Upper lobe of left lung (tissue), 6 donors: ENCODE measurements around the gene GARIN3. TPM values are rescaled to one million over a fixed set of nuclear protein-coding genes. Genes with fewer than 3 reads are reported as not detected.
A peak's percentile ranks its signal among the peaks of the same experiment; 100 is the strongest.

Experiments
- ATAC-seq, 2 donors: fragments of 200-7000 bp; cut with Tn5 transposase; one replicate each; pipeline ENCODE4 v1.9.1; 2022; ENCODE audit warnings: mild to moderate bottlenecking in 2 of 2, moderate library complexity in 2 of 2; ENCODE audit not compliant: low FRiP score in 2 of 2
- DNase-seq, 2 donors: peaks; one replicate each; pipeline ENCODE4 v3.0.0-alpha.2; 2019 to 2020
- H3K27ac ChIP-seq, 4 donors: fragments of 200-600 bp; sonication (generic); one replicate each; pipeline ENCODE4 v1.5.1; 2016 to 2019
- H3K27me3 ChIP-seq, 4 donors: fragments of 200-600 bp; sonication (generic); one replicate each; pipeline ENCODE4 v1.5.1; 2017 to 2019
- H3K36me3 ChIP-seq, 4 donors: fragments of 200-600 bp; sonication (generic); one replicate each; pipeline ENCODE4 v1.5.1; 2016 to 2019
- H3K4me1 ChIP-seq, 4 donors: fragments of 200-600 bp; sonication (generic); one replicate each; pipeline ENCODE4 v1.5.1; 2018 to 2019
- H3K4me3 ChIP-seq, 4 donors: fragments of 200-600 bp; sonication (generic); one replicate each; pipeline ENCODE4 v1.5.1; 2017 to 2019; ENCODE audit warnings: mild to moderate bottlenecking in 2 of 4, moderate library complexity in 1 of 4
- H3K9me3 ChIP-seq, 4 donors: fragments of 200-600 bp; sonication (generic); one replicate each; pipeline ENCODE4 v1.5.1; 2018 to 2019
- EP300 ChIP-seq, 4 donors: sonication (generic); formaldehyde crosslinking; IDR thresholded peaks; one replicate each; pipeline ENCODE4 v1.5.1; 2017; ENCODE audit warnings: antibody characterized with exemption in 4 of 4, control low read depth in 2 of 4
- POLR2A ChIP-seq, 4 donors: fragments of 450-650 bp; IDR thresholded peaks; one replicate each; pipeline ENCODE4 v1.5.1; 2016 to 2017; ENCODE audit warnings: antibody characterized with exemption in 4 of 4, mild to moderate bottlenecking in 2 of 4
- POLR2AphosphoS5 ChIP-seq, 2 donors: sonication (generic); formaldehyde crosslinking; IDR thresholded peaks; one replicate each; pipeline ENCODE4 v1.5.1; 2017; ENCODE audit warnings: antibody characterized with exemption in 2 of 2
- WGBS, 2 donors: methylation state at CpG; one replicate each; pipeline ENCODE4 v1.1.5; 2017 to 2018; 5-methylcytosine and 5-hydroxymethylcytosine counted together
- total RNA-seq, 6 donors: library from RNA; depleted of rRNA in 4 of 6; stranded (reverse); fragments of >200 nt in 4 of 6; gene quantifications; one replicate each; pipeline versions ENCODE4 v1.1.0 to v1.2.1, GENCODE V29; 2016 to 2021
- TF ChIP-seq, protein P1 (sequence below), 6 experiments: fragments of 450-650 bp in 4 of 6; fragments of 200-600 bp in 2 of 6; sonication (generic) in 2 of 6; IDR thresholded peaks; one replicate each; pipeline ENCODE4 v1.5.1; 2016 to 2019; ENCODE audit warnings: antibody characterized with exemption in 6 of 6
- donor health status: DM: no; HTN: no; CAD: no; lungs with moderate emphysema.
- donor health status: DM: no; HTN: yes; CAD: no; lungs with severe emphysema.

Gene GARIN3
- not detected for total RNA-seq

DNA sequence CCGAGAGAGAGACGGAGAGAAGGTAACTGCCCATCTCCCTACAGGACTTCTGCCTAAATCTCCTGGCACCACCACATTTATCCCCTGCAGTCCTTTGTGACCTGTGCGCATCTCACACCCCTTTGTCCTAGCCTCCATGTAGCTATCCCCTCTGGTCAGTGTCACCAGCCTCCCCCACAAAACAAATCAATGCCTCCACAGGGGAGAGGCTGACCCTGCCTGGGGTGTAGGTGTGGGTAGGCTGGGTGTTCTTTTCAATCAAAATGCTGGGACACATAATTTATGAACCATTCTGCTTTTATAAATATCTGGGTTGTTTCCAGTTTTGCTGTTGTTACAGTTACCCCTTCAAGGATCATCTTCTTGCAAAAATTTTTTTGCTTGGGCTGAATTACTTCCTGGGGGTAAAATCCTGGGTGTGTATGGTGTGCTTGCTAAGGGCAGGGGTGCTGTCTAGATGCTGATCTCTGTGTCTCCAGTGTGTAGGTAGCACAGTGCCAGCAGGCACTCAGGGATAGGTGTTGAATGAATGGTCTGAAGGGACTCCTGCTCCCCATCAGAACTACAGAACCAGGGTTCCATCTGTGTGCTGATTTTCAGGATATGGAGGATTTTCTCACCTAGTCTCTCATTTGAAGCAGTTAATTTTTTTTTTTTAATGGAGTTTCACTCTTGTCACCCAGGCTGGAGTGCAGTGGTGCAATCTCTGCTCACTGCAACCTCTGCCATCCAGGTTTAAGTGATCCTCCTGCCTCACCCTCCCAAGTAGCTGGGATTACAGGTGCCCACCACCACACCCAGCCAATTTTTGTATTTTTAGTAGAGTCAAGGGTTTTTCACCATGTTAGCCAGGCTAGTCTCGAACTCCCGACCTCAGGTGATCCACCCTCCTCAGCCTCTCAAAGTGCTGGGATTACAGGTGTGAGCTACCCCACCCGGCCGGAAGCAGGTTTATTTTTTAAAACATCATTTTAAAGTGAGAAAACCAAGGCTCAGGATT, at the start of gene GARIN3:
TSS of gene GARIN3 (minus strand) at position 51 of the 1,000 bp plus-strand sequence. CDS start 96 bp downstream, outside the sequence.
- WGBS, 2 donors: 83% methylated on average over 7 of the region's 7 CpGs
- Histone ChIP-seq H3K27ac (no peak within 1 kb of the TSS), H3K9me3 (no peaks in the 10 kb centered on the region), H3K36me3 (no peaks in the 10 kb centered on the region), H3K4me1 (no peaks in the 10 kb centered on the region), H3K27me3 (no peaks in the 10 kb centered on the region), H3K4me3 (no peak within 1 kb of the TSS)
- DNase-seq: no peak
- TF ChIP-seq POLR2A (IDR thresholded peaks at IDR 0.05): no peak
- no peak for TF ChIP-seq EP300 (IDR thresholded peaks at IDR 0.05)
- ATAC-seq: peak in 1 of 2 donors; percentile 32

DNA sequence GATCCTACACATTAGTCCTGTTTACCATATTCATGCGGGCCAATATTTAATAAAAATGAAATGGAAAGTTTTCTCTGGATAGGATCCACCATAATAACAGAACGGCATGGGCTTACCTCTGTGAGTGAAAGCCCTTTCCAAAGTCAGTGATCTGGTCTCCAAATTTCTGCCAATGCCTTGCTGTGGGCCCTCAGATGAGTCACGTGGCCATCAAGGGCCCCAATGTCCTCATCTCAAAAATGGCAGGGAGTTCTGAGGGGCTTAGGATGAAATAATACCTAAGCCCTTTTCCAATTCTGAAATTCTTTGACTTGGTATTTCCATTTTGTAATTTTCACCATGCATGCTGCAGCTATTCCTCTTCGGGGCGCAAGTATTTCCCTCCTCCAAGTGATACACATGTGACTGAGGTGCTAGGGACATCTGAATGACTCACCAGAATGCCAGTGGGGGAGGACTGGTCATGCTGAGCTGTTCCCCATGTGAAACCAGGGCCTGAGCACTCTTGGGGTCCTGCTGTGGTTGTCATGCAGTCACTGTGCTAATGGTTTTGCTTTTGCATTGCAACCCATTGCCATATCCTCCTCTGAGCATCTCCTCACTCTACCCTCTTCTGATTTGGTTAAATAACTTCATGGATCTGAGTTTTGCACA, 49.6 kb upstream of the GARIN3 start:
- no peaks in the 10 kb centered on the region for H3K9me3 ChIP-seq
- no peaks in the 10 kb centered on the region for H3K36me3 ChIP-seq
- 71 to 73% methylated on average over 5 of the region's 5 CpGs for WGBS, 2 donors
- no peak overlapping the region for H3K4me3 ChIP-seq
- ATAC-seq: no peak
- H3K27me3 ChIP-seq: no peaks in the 10 kb centered on the region
- no peak overlapping the region for H3K27ac ChIP-seq
- TF ChIP-seq, protein P1, sequence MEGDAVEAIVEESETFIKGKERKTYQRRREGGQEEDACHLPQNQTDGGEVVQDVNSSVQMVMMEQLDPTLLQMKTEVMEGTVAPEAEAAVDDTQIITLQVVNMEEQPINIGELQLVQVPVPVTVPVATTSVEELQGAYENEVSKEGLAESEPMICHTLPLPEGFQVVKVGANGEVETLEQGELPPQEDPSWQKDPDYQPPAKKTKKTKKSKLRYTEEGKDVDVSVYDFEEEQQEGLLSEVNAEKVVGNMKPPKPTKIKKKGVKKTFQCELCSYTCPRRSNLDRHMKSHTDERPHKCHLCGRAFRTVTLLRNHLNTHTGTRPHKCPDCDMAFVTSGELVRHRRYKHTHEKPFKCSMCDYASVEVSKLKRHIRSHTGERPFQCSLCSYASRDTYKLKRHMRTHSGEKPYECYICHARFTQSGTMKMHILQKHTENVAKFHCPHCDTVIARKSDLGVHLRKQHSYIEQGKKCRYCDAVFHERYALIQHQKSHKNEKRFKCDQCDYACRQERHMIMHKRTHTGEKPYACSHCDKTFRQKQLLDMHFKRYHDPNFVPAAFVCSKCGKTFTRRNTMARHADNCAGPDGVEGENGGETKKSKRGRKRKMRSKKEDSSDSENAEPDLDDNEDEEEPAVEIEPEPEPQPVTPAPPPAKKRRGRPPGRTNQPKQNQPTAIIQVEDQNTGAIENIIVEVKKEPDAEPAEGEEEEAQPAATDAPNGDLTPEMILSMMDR (IDR thresholded peaks at IDR 0.05): no peak
- TF ChIP-seq POLR2AphosphoS5 (IDR thresholded peaks at IDR 0.05) (no peak), EP300 (IDR thresholded peaks at IDR 0.05) (no peak), POLR2A (IDR thresholded peaks at IDR 0.05) (no peak)
- H3K4me1 ChIP-seq: no peaks in the 10 kb centered on the region
- peak in 1 of 2 donors; percentile 22 for DNase-seq

DNA sequence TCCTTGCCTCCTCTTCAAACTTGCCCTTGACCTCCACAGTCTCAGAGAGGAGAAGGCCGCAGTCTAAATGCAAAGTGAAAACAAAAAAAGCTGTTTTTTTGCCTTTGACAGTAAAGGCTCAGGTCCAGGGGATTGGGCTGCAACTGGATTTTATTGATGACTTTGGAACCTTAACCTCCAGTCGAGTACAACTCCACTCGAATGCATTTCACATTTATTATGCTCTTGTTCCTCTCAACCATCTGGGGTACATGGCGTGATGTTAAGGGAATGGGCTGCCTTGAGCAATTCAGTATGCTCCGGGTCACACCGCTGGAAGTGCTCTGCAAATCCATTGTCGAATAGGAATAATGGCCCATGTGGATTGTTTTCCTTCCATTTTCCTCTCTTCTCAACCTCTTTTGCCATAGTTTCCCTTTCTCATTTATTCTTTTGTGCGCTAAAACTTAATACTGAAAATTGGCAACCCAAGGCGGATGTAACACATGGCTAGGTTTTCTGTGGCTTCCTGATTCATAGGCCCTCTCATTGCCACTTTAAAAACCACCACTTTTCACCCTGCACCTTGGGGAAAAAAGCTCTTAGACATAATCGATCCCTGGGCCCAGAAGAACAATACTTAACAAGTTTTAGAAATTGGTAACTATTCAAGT, 48.9 kb upstream of the GARIN3 start:
- H3K9me3 ChIP-seq: no peaks in the 10 kb centered on the region
- no peak for ATAC-seq
- no peaks in the 10 kb centered on the region for H3K27me3 ChIP-seq
- DNase-seq: no peak
- no peaks in the 10 kb centered on the region for H3K4me1 ChIP-seq
- TF ChIP-seq POLR2A (IDR thresholded peaks at IDR 0.05): no peak
- no peak for TF ChIP-seq EP300 (IDR thresholded peaks at IDR 0.05)
- TF ChIP-seq, protein P1 (IDR thresholded peaks at IDR 0.05): no peak
- no peak for TF ChIP-seq POLR2AphosphoS5 (IDR thresholded peaks at IDR 0.05)
- 86 to 87% methylated on average over 10 of the region's 10 CpGs for WGBS, 2 donors
- H3K27ac ChIP-seq: no peak overlapping the region
- H3K36me3 ChIP-seq: no peaks in the 10 kb centered on the region
- H3K4me3 ChIP-seq: no peak overlapping the region

DNA sequence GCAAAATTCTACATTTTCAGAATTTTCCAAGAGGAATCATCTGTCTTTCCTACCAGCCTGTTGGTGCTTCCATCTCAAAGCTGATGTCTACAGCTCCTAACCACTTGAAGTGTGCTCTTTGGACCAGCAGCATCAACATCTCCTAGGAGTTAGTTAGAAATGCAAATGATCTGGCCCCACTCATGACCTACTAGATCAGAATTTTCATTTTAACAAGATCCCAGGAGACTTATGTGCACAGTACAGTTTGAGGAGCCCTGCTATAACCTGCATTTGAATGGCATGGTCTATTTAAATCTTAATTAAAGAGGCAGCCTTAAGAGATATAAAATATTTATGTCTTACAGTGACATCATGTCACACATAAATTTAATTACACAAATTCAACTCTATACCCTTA, 48.4 kb upstream of the GARIN3 start:
- Histone ChIP-seq H3K9me3 (no peaks in the 10 kb centered on the region), H3K4me3 (no peak overlapping the region), H3K36me3 (no peaks in the 10 kb centered on the region), H3K27ac (no peak overlapping the region), H3K27me3 (no peaks in the 10 kb centered on the region), H3K4me1 (no peaks in the 10 kb centered on the region)
- ATAC-seq (no peak), DNase-seq (no peak)
- no peak for TF ChIP-seq POLR2A (IDR thresholded peaks at IDR 0.05)
- TF ChIP-seq EP300 (IDR thresholded peaks at IDR 0.05): no peak
- no peak for TF ChIP-seq POLR2AphosphoS5 (IDR thresholded peaks at IDR 0.05)
- TF ChIP-seq, protein P1 (IDR thresholded peaks at IDR 0.05): no peak
